Measurements from ENCODE around the gene UTP25.

GRCh38 chr1:209900734-209901133, 73.0 kb downstream of the UTP25 start:
- TF ChIP-seq TCF7L2 (IDR thresholded peaks at IDR 0.05; ENCODE audit: borderline replicate concordance, extremely low read depth, insufficient read depth, insufficient read length) (no peak), CBX3 (IDR thresholded peaks at IDR 0.05; ENCODE audit: low read depth) (no peak), CTCF (IDR thresholded peaks at IDR 0.05 in 2 of 3, conservative IDR thresholded peaks at IDR 0.05 in 1 of 3; ENCODE audit: borderline replicate concordance in 1 of 3, insufficient read depth in 1 of 3, low read depth in 2 of 3, low read length in 2 of 3) (no peak), ZFX (IDR thresholded peaks at IDR 0.05) (no peak), JUND (IDR thresholded peaks at IDR 0.05) (no peak), POLR2A (IDR thresholded peaks at IDR 0.05; ENCODE audit: borderline replicate concordance, extremely low read depth, insufficient read depth, insufficient read length) (no peak), EGR1 (IDR thresholded peaks at IDR 0.05; ENCODE audit: low read depth) (no peak), EZH2phosphoT487 (IDR thresholded peaks at IDR 0.05; ENCODE audit: borderline replicate concordance) (no peak), EZH2 (IDR thresholded peaks at IDR 0.05) (no peak), ZBTB33 (IDR thresholded peaks at IDR 0.05; ENCODE audit: extremely low read depth, insufficient replicate concordance, low read length) (no peak), ATF3 (IDR thresholded peaks at IDR 0.05) (no peak), RAD21 (IDR thresholded peaks at IDR 0.05; ENCODE audit: low read depth) (no peak), POLR2AphosphoS5 (IDR thresholded peaks at IDR 0.05; ENCODE audit: low read depth, low read length) (no peak)
